Hepatocyte (in vitro differentiated cells): ENCODE results near the gene CRAMP1. TPM values are rescaled to one million over a fixed set of nuclear protein-coding genes. Genes with fewer than 3 reads are reported as not detected.

Source experiments
- DNase-seq: peaks from one replicate; pipeline ENCODE4 v3.0.0-alpha.2; 2016; ENCODE audit warnings: low spot score
- H2AFZ ChIP-seq: fragments of 200-600 bp; sonication (generic); 2 replicates; pipeline ENCODE4 v1.6.0; 2016; ENCODE audit warnings: antibody characterized with exemption, mild to moderate bottlenecking
- H3K27ac ChIP-seq: fragments of 200-600 bp; sonication (generic); 2 replicates; pipeline ENCODE4 v1.5.1; 2016; ENCODE audit warnings: mild to moderate bottlenecking
- H3K27me3 ChIP-seq: fragments of 200-600 bp; sonication (generic); 2 replicates; pipeline ENCODE4 v1.6.1; 2016
- H3K36me3 ChIP-seq: fragments of 200-600 bp; sonication (generic); replicated peaks from 2 replicates; pipeline ENCODE4 v1.5.1; 2016; ENCODE audit warnings: low read depth; ENCODE audit not compliant: insufficient read depth
- H3K4me1 ChIP-seq: fragments of 200-600 bp; sonication (generic); 2 replicates; pipeline ENCODE4 v1.5.1; 2016; ENCODE audit warnings: mild to moderate bottlenecking, moderate library complexity; ENCODE audit not compliant: insufficient read depth
- H3K4me2 ChIP-seq: fragments of 200-600 bp; sonication (generic); 2 replicates; pipeline ENCODE4 v1.6.0; 2016
- H3K4me3 ChIP-seq: fragments of 200-600 bp; sonication (generic); 2 replicates; pipeline ENCODE4 v1.5.1; 2016; ENCODE audit warnings: mild to moderate bottlenecking
- H3K79me2 ChIP-seq: fragments of 200-600 bp; sonication (generic); 2 replicates; pipeline ENCODE4 v1.6.0; 2017; ENCODE audit warnings: mild to moderate bottlenecking
- H3K9me2 ChIP-seq: fragments of 200-600 bp; sonication (generic); replicated peaks from 2 replicates; pipeline ENCODE4 v1.6.0; 2017; ENCODE audit warnings: mild to moderate bottlenecking; ENCODE audit not compliant: insufficient read depth
- H3K9me3 ChIP-seq: fragments of 200-600 bp; sonication (generic); 2 replicates; pipeline ENCODE4 v1.5.1; 2016; ENCODE audit warnings: low read depth, mild to moderate bottlenecking
- H4K20me1 ChIP-seq: fragments of 200-600 bp; sonication (generic); 2 replicates; pipeline ENCODE4 v1.6.0; 2016; ENCODE audit warnings: mild to moderate bottlenecking; ENCODE audit not compliant: insufficient read depth, poor library complexity, severe bottlenecking
- CTCF ChIP-seq: fragments of 200-600 bp; sonication (generic); IDR thresholded peaks from 2 replicates; pipeline ENCODE4 v1.5.1; 2016; ENCODE audit warnings: antibody characterized with exemption, mild to moderate bottlenecking; ENCODE audit not compliant: poor library complexity
- EZH2 ChIP-seq: fragments of 200-600 bp; sonication (generic); IDR thresholded peaks from 2 replicates; pipeline ENCODE4 v1.6.1; 2016; ENCODE audit warnings: antibody characterized with exemption, mild to moderate bottlenecking, borderline replicate concordance
- EZH2phosphoT487 ChIP-seq: fragments of 200-600 bp; sonication (generic); IDR thresholded peaks from one replicate; pipeline ENCODE4 v1.6.1; 2018; ENCODE audit warnings: antibody characterized with exemption, mild to moderate bottlenecking, low read depth, moderate library complexity; ENCODE audit not compliant: unreplicated experiment, severe bottlenecking
- WGBS: methylation state at CpG from one replicate; pipeline ENCODE4 v1.1.6; 2016; ENCODE audit warnings: low lambda C conversion rate; ENCODE audit errors: missing lambda C conversion rate; 5-methylcytosine and 5-hydroxymethylcytosine counted together
- polyA plus RNA-seq: library from polyadenylated mRNA; unstranded; fragments of >200 nt; fragmentation: Nextera tagmentation; extraction: Ambion mirVana; gene quantifications from 2 replicates; pipeline ENCODE4 v1.2.1, GENCODE V29; 2016
- total RNA-seq: library from RNA; depleted of rRNA; stranded (reverse); fragments of >200 nt; gene quantifications from 2 replicates; pipeline ENCODE4 v1.2.3, GENCODE V29; 2014

The CRAMP1 gene
- total and polyA plus RNA-seq, 2 experiments from 2014 or later, result 6.7 to 8.2 TPM

GRCh38 chr16:1633310-1633709 is 21.1 kb downstream of the CRAMP1 start:
- peaks cover 68% of the 10 kb centered on the region for H3K79me2 ChIP-seq
- TF ChIP-seq CTCF, result no peak
- no peak for TF ChIP-seq EZH2
- no peak for TF ChIP-seq EZH2phosphoT487

GRCh38 chr16:1634541-1634940 is 22.4 kb downstream of the CRAMP1 start:
- Histone ChIP-seq H4K20me1 (peaks cover 10% of the 10 kb centered on the region), H3K4me2 (no peak overlapping the region), H3K79me2 (peaks cover 55% of the 10 kb centered on the region), H3K9me2 (no peaks in the 10 kb centered on the region), H3K36me3 (no peaks in the 10 kb centered on the region), H3K27ac (no peak overlapping the region), H3K27me3 (no peaks in the 10 kb centered on the region), H3K4me1 (no peaks in the 10 kb centered on the region), H3K4me3 (no peak overlapping the region), H2AFZ (no peak overlapping the region), H3K9me3 (no peaks in the 10 kb centered on the region)
- DNase-seq, result no peak
- WGBS, result 94% methylated on average over 12 of the region's 12 CpGs
- no peak for TF ChIP-seq CTCF
- no peak for TF ChIP-seq EZH2
- TF ChIP-seq EZH2phosphoT487, result no peak

More at GRCh38 chr16:1633310-1633709, 21.1 kb downstream of the CRAMP1 start:
- H3K36me3 ChIP-seq, result no peaks in the 10 kb centered on the region
- no peak for DNase-seq
- no peaks in the 10 kb centered on the region for H3K9me3 ChIP-seq
- H2AFZ ChIP-seq, result no peak overlapping the region
- WGBS, result 96% methylated on average over 12 of the region's 12 CpGs
- no peak overlapping the region for H3K27ac ChIP-seq
- H3K4me3 ChIP-seq, result no peak overlapping the region
- H3K9me2 ChIP-seq, result no peaks in the 10 kb centered on the region
- H3K4me2 ChIP-seq, result no peak overlapping the region
- H3K4me1 ChIP-seq, result no peaks in the 10 kb centered on the region
- H3K27me3 ChIP-seq, result no peaks in the 10 kb centered on the region
- H4K20me1 ChIP-seq, result peaks cover 16% of the 10 kb centered on the region

GRCh38 chr16:1635070-1635469 is 22.9 kb downstream of the CRAMP1 start:
- no peaks in the 10 kb centered on the region for H3K9me3 ChIP-seq
- H3K27ac ChIP-seq, result no peak overlapping the region
- H3K27me3 ChIP-seq, result no peaks in the 10 kb centered on the region
- no peak overlapping the region for H3K4me2 ChIP-seq
- WGBS, result 95% methylated on average over 13 of the region's 13 CpGs
- TF ChIP-seq EZH2phosphoT487, result no peak
- no peak for TF ChIP-seq EZH2
- no peak for TF ChIP-seq CTCF
- peaks cover 50% of the 10 kb centered on the region for H3K79me2 ChIP-seq
- no peaks in the 10 kb centered on the region for H3K9me2 ChIP-seq
- peaks cover 10% of the 10 kb centered on the region for H4K20me1 ChIP-seq
- no peak overlapping the region for H2AFZ ChIP-seq
- no peaks in the 10 kb centered on the region for H3K4me1 ChIP-seq
- H3K36me3 ChIP-seq, result no peaks in the 10 kb centered on the region
- no peak overlapping the region for H3K4me3 ChIP-seq
- DNase-seq, result no peak

GRCh38 chr16:1637526-1637925 is 25.4 kb downstream of the CRAMP1 start:
- Histone ChIP-seq H3K9me3 (no peaks in the 10 kb centered on the region), H4K20me1 (peaks cover 2% of the 10 kb centered on the region), H2AFZ (no peak overlapping the region), H3K4me3 (no peak overlapping the region), H3K4me2 (no peak overlapping the region), H3K9me2 (no peaks in the 10 kb centered on the region), H3K79me2 (peaks cover 28% of the 10 kb centered on the region), H3K27me3 (no peaks in the 10 kb centered on the region), H3K36me3 (no peaks in the 10 kb centered on the region), H3K27ac (no peak overlapping the region), H3K4me1 (no peaks in the 10 kb centered on the region)
- TF ChIP-seq EZH2, result no peak
- no peak for TF ChIP-seq CTCF
- TF ChIP-seq EZH2phosphoT487, result no peak
- no peak for DNase-seq
- 95% methylated on average over 11 of the region's 11 CpGs for WGBS
